HG03135 (cell line): Measurements from ENCODE around the gene FAM163B.

Experiments
- ATAC-seq: cut with Tn5 transposase; IDR thresholded peaks from one replicate; pipeline ENCODE4 v1.9.1; 2021; ENCODE audit warnings: mild to moderate bottlenecking, moderate library complexity; ENCODE audit not compliant: unreplicated experiment

FAM163B gene

DNA sequence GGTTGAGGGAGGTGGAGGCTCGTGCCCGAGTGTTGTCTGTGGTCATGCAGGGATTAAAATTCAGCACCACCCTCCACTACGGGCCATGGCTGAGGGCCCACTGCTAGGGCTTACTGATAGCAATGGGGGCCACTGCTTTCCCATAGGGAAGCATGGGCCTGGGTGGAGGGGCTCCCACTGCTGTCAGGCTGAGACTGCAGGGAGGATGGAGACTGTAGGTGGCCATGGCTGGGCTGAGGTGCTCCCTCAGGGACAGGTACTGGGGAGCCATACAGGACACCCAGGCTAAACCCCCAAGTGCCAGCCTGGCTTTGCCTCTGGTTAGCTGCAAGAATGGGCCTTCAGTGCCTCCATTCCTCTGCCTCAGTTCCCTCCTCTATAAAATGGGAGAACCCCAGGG is 26.1 kb downstream of the FAM163B start:
- ATAC-seq: no peak

DNA sequence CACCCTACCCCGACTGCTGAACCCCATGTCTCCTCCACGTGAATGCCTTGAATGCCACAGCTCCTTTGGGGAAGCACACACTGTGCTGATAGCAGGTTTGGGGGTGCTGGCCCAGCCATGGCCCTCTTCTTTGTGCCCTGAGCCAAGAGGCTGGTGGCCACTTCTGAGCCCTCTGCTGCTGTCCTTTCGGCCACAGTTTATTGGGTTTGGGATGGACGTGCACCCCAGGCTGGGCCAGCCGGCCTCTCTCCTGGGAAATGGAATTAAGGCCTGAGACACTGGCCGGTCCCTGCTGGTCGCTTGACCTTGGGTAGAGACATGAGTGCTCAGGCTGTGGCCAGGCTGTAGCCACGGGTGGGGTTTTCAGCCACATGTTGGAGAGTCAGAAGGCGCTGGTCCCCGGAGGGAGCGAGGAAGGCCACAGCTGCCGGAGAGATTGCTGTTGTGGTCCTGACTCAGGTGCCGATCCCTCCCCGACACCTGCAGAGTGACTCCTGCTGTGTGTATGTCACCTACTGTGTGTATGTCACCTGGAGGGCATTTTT is 26.6 kb downstream of the FAM163B start:
- no peak for ATAC-seq

DNA sequence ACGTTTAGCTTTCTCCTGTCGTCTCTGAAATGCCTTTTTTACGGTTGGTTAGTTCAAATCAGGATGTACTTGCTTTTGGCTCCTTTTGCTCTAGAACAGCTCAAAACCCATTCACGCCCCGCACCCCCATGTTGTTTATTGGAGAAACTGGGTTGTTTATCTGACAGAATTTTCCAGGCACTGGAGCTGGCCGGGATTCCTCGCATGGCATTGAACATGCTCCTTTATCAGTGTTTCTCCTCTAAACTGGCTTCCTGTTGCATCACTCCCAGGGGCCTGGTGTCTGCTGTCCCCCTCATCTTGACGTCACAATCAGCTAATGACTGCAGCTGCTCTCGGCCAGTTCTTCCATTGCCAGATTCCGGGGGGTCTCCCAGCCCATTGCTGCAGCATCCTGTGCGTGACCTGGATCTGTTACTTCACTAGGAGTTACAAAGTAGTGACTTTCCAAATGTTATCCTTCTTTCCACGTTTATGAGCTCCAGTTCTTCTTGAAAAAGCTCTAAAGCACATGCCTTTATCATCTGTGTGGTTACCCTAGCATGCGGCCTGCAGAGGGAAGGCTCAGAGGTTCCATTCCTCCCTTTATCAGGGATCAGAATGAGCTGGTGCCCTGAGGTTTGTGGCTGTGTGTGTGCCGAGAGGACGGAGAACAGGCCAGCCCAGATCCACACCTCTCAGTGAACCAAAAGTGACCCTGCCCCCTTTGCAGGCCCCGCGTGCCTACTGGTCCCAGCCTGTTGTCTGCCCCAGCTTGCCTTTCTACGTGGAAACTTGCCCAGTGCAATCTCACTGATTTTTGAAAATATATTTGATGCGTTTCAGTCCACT is 27.5 kb downstream of the FAM163B start:
- ATAC-seq: no peak

DNA sequence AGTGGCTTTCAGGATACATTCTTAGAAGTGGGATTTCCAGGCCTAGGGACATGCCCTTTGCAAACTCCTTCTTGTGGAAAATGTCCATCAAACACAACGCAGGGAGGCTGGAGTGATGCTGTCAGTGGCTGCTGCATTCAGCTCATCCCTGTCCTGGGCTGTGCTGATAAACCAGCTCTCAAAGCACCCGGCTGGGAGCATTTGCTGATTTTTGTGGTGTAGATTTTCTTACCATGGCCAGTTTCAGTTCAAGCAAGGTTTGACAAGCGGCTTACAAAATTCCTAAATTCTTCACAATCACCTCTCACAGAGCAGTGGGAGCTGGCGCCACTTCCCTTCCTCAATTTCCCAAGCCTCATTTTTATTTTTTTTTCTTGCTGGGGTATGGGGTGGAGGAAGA is 28.2 kb downstream of the FAM163B start:
- no peak for ATAC-seq

DNA sequence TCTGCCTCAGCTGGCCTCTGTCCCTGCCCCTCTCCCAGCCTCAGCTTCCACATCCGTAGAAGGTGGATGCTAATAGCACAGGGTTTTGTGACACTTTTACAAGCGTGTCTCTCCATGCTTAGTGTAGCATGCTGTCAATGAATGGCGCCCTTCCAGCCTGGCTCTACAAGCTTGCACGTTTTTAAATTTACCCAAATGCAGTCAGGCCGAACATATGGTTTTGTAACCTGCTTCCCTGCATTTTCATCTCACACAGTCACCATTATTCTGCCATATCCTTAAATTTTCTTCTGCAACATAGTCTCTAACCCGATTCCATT is 28.8 kb downstream of the FAM163B start:
- no peak for ATAC-seq

DNA sequence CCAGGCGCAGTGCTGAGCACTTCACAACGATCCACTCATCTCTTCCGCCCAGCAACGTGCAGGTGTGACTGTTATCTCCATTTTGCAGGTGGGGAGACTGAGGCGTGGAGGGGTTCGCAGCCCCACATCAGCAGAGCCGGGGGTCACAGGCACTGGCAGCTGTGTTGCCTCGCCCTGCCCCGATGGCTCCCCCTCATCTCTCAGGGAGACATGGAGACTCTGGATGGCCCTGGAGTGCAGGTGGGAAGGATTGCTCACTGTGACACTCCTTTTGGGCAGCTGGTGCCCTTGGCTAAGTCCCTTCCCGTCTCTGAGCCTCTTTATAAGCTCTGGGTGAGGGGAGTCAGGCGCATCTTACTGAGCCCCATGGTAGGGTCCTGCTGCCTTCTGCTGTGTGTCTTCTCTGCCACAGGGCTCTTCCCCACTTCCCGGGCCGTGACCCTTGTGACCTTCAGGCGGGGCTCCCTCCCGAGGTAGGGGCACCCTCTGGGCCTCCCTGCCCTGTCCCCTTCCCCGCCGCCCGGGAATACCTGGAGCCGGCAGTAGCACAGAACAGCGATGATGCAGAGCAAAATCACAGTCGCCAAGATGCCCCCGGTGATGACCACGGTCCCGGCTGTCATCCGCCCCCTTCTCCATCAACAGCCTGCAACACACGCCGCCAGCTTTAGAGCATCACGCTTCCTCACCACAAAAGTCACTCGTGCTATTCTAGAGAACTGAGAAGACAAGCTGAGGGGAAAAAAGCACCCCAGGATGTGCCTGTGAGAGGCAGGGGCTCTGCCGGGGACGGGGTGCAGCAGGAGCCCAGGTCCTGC is 29.4 kb downstream of the FAM163B start:
- ATAC-seq: no peak

DNA sequence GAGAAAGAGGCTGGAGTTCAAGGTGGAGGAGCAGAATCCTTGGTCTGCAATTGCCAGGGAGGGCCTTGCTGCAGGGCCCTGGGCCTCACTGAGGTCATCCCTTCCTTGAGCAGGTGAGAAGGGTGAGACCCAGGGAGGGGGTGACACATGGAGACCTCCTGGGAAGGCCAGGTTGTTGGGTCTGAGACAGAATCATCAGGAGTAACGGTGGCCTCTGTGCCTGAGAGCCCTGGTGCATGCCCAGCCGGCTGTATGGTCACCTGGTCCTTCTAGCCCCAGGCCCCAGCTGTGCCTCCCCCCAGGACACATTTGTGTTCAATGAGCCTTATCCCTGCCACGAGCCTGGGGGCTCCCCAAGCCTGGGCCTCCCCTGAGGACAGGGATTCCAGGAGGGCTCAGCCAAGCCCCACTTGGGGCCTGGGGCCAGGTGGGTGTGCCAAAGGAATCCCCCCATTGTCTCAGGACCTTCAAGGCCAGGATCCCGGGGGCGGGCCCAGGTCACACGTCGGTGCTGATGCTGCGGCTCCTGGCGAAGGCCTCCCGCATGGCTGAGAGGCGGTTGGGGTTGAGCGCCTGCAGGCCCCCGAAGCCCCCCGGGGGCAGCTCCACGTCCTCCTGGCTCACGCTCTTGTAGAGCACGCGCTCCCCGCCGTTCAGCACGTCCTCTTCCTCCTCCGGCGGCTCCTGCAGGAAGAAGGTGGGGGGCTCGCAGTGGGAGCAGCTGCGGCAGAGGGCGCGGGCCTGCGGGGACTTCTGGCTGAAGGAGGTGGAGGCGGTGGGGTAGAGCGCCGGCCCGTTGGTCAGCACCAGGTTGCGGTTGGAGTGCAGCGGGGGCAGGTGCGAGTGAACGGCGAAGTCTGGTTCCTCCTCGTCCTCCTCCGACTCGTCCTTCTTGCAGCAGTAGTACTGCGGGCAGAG is 30.4 kb downstream of the FAM163B start:
- no peak for ATAC-seq

DNA sequence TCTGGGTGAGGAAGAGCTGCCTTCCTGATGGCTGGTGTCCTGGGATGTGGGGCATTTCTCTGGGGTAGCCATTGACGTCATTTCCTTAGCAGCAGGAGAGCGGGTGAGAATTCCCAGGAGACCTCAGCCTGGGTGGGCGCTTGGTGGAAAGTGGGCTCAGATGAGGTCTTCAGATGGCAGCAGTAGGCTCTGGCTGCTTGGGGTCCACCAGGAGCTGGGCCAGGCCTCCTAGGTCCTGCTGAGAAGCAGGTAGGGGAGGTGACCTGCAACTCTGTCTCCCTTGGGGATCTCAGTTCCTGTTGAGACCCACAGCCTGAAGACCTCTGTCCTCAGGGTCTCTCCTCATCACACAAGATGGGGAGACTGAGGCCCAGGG is 31.5 kb downstream of the FAM163B start:
- no peak for ATAC-seq

DNA sequence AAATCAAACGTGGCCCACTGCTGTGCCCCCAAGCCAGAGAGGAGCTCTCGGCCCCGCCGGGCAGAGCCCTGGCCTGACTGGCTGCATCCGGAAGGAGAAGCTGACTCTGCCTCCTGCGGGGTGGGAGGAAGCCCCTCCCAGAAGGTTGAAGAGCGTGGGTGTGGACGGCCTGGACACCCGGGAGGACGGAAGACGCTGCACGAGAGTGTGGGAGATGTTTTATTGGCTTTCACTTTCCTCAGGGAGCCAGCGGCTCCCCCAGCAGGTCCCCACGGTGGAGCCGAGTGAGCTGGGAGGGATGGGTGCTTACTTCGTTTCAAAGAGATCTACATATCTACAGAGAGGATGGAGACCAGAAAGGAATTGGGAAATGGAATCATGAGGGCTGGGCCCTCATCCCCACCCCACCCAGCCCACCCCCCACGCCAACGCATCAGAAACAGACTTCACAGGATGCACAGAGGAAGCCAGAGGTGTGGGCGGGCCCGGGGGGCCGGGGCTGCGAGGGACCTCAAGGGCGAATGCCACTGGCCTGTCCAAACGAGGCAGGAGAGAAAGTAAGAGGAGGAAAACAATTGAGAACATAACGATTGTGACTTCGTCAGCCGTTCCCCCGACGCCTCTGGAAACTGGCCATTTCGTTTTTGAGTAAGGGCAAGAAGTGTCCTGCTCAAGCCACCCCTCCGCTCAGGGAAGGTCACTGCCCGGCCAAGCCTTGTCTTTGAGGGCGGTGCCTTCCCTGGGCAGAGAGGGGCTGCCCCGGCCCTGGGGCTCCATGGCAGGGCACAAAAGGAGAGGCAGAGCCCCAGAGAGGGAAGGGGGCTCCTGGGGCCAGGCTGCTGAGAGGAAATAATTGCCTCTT is 32.1 kb downstream of the FAM163B start:
- ATAC-seq: no peak

DNA sequence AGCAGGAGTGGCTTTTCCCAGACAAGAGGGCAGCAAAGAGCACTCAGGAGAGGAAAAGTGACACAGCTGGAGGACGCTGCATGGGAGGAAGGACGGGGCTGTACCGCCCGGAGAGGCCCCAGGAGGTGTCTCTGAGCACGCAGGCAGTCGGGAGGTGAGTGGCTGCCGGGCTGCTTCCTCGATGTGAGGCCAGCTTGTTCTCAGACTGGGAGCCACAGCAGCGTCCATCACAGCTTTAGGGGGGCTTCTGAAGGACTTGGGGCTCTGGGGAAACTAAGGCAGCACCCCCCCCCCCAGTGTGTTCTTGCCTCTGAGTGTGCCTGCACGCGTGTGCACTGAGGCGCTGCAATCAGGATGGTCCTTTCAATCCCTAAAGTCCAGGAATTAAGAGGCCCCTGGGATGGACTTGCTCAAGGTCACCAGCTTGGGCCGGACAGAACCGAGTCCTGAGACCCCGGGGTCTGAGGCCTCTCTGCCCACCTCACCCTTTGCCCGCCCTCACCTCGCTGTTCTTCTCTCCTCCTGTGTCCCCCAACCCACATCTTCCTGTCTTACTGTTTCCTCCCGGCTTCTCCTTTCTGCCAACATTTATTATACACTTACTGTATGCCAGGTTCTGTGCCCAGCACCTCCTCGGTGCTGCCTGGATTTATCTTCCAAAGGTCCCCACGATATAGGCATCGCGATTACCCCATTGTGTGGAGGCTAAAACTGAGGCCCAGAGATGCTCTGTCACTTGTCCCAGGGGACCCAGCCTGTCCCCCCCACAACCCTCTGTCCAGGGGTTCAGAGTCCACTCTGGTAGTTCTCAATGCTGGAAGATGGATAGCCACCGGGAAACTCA is 32.9 kb downstream of the FAM163B start:
- ATAC-seq: no peak

DNA sequence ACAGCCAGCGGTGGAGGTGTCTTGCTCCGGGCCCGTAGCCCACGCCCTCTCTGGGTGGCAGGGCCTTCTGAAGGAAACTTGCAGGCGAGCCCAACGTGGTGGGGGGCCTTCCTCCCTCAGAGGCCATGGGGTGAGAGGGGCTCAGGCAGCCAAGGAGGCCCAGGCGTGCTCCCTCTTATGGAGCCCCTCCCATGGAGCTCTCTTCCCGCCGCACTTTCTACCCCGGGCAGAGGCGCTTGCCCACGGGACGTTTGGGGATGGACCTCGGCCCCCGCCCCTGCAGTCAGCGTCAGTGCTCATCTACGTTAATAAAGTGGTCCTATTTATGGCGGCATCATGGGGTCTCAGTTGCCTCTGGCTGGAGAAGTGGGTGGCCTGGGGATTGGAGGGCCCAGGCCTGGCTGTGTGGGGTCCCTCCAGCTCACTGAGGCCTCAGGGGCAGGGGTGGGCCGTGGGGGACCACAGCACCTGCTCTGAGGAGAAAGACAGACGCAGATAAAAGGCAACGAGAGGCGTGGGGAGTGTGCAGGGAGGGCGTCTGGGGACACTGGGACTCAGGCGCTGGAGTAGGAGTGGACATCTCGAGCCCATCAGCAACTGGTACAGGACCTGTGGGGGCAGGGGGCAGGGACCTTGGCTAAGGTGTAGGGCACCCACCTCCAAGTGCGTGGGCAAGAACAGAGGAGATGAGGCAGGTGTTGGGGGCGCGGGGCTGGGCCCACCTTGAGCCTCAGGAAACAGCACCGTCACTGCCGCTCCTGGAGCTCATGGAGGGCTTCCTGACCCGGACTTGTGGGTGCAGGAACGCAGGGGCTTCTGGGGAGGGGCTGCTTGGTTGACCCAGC is 33.8 kb downstream of the FAM163B start:
- ATAC-seq: no peak

DNA sequence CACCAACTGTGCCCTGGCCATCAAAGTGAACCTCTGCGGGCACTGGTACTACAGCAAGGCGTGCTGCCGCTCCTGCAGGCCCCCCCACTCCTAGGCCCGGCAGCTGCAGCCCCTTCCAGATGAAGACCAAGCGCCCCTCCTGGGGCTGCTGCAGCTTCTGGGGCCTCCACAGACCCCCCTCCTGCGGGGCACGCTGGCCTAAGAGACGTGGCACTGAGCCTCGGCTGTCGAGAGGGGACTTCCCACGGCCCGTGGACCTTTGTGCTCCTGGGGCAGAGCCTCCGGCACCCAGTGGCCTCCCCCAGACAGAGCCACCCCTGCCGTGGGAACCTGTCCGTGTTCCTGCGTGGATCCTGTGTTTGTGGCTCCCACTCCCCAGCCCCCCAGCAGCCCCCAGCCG is 34.4 kb downstream of the FAM163B start:
- ATAC-seq: no peak

DNA sequence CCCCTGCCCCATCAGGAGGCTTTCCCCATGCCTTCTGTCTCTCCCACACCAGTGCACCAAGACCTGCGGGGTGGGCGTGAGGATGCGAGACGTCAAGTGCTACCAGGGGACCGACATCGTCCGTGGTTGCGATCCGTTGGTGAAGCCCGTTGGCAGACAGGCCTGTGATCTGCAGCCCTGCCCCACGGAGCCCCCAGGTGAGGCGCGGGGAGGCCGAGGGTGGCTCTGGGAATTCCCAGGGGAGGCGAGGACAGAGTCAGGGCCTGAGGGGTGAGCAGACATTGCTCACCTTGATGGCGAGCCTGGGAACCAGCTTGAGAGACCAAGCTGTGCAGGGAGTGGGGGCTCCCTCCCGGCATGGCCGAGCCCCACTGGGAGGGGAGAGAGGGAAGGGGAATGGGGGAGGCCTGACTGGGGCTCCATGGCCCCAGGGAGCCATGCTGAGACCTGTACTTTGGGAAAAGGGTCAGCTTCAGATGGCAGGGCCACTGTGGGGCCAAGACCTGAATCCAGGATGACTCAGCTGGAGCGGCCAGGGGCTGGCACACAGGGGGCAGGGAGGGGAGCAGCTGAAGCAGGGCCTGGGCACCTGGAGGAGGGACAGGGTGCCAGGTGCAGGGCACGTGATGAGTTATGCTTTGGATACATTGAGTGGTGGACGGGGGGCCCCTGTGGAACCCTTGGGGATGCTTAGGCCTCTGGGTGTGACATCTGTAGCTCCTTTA is 35.2 kb downstream of the FAM163B start:
- ATAC-seq: no peak

DNA sequence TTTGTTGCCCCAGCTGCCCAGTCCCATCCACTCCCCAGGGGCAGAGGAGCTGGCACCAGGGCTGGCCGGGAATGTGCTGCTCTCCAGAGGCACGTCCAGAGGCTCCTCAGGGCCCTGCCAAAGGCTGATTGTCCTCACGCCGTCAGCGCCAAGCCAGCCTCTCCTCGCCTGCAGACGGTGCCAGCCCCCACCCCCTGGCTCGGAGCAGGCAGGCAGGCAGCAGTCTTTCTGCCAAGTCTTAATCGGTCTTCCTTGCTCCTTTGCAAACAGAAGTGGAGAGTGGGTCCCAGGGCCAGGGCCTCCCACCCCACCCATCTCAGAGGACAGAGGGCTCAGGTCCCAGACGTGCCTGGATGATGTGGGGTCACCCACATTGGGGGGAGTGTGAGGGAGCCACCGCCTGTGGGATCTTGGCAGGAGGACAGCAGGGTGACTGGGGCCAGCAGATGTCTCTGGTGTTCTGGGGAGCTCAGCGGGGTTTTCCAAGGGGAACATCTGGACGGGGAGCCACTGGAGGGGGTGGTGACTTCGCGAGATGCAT is 36.3 kb downstream of the FAM163B start:
- no peak for ATAC-seq

DNA sequence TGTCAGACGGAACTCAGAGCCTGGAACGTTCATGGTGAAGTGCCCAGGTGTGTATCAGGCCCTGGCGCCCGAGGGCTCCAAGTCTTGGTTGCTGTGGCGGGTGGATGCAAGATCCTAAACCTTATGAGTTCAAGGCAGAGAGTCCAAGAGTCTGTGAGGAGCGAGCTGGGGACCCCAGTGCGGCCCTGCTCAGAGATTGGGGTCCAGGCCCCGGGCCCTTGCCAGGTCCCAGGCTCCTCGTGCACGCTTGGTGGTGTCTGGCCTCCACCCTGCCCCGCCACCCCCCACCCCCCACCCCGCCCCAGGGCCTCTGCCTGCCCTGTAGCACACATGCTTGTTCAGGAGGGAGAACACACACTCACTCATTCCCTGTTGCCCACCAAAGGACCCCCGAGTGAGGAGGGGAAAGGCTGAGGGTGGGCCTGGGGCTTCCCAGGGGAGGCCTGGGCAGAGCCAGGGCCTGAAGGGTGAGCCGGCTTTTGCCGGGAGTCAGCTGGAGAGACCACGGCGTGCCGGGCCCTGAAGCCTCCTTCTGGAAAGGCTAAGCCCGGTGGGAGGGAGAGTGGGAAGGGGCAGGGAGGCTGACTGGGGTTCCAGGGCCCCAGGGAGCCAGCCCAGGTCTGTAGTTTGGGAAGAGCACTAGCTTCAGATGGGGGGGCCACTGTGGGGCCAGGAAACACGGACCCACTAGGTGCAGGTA is 37.1 kb downstream of the FAM163B start:
- no peak for ATAC-seq

DNA sequence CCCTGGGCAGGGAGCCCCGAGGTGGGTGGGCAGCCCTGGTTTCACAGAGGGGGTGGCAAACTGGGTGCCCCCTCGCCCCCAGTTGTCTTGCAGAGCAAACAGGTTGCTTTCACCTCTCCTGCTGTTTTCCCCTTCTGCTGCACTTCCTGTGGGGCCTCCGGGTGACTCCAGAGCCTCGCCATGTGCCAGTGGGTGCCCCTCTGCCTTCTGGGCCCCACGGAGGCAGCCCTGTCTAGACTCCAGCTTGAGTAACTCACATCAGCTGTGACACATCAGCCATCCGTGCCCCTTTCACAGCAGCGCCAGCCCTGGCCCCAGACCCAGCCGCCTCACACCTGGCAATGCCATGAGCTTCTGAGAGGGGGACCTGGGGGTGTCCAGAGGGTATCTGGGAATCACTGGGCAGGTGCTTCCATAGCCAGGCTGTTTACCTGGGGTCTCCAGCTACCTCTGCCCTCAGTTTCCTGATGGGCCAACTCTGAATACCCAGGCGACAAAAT is 37.7 kb downstream of the FAM163B start:
- ATAC-seq: no peak

DNA sequence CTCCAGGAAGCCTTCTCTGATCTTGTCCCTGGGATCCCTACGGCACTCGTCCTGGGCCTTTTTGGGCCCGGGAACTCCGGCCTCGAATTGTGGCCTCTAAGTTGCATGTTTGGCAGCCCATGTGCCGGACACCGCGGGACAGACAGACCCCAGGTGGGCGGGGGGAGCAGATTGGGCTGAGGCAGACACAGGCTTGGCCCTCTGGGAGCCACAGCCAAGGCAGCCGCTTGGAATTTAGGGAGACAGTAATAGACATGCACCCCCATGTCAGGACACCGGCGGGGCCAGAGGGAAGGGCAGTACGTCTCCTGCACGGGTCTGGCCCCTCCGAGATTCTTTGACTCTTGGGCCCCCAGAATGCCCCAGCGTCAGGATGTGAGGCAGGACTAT is 38.5 kb downstream of the FAM163B start:
- ATAC-seq: no peak
